Neuron (in vitro differentiated cells): ENCODE measurements around the gene TTI1.
"Not testable (repeated sequence)": the region's sequence is repeated elsewhere in the genome, so short reads cannot be mapped to it uniquely, and the experiment has no call there.

Experiments
- H2AFZ ChIP-seq: one replicate; pipeline ENCODE4 v1.6.1; 2013; ENCODE audit warnings: low read depth, mild to moderate bottlenecking, inconsistent platforms, low read length, moderate library complexity
- H3K27me3 ChIP-seq: one replicate; pipeline ENCODE4 v1.6.1; 2013; ENCODE audit warnings: low read length; ENCODE audit not compliant: insufficient read depth
- H3K36me3 ChIP-seq: one replicate; pipeline ENCODE4 v1.6.1; 2013; ENCODE audit warnings: low read length; ENCODE audit not compliant: insufficient read depth
- H3K4me1 ChIP-seq: one replicate; pipeline ENCODE4 v1.6.1; 2013; ENCODE audit warnings: low read length; ENCODE audit not compliant: insufficient read depth
- H3K4me3 ChIP-seq: 2 replicates; pipeline ENCODE4 v1.5.1; 2013; ENCODE audit warnings: mild to moderate bottlenecking, low read length, moderate library complexity
- H3K9me3 ChIP-seq: one replicate; pipeline ENCODE4 v1.6.1; 2013; ENCODE audit warnings: low read length

The TTI1 gene

DNA sequence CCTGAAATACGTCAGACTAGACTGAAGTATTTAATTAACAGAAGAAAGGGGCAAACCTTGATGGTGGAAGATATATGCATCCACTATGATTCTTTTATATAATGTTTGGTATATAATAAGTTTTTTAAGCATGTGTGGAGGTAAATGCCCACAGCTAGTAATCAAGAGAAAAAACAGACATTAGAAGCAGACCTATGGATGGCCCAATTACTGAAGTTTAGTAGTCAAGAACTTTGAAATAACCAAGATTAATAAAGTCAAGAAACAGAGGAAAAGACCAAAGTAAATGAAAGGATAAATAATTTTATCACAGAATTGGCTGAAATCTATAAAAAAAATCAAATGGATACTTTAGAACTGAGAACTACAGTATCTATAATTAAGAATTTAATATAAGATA, 15.3 kb downstream of the TTI1 start:
- H3K9me3 ChIP-seq: peaks cover 24% of the 10 kb centered on the region
- H2AFZ ChIP-seq: no peak overlapping the region
- peaks cover 4% of the 10 kb centered on the region for H3K4me1 ChIP-seq
- H3K36me3 ChIP-seq: peaks cover 51% of the 10 kb centered on the region
- no peak overlapping the region for H3K4me3 ChIP-seq
- no peaks in the 10 kb centered on the region for H3K27me3 ChIP-seq

DNA sequence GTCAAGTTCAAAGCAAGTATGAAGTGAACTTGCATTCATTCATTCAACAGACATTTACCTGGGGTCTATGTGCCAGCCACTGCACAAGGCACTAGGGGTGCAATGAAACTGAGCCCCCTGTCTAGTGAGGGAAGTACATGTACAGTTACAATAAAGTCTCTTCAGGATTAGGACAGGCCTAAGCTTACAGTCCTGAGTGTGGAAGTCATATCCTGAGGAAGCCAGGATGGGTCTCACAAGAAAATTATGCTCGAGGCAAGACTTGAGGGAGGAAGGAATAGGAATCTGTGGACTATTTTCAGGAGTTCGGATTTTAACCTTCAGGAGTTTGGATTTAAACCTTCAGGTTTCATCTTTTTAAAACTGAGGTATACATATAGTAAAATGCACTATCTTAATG, 19.4 kb downstream of the TTI1 start:
- no peaks in the 10 kb centered on the region for H3K4me1 ChIP-seq
- no peak overlapping the region for H2AFZ ChIP-seq
- H3K36me3 ChIP-seq: peaks cover 72% of the 10 kb centered on the region
- peaks cover 21% of the 10 kb centered on the region for H3K9me3 ChIP-seq
- H3K27me3 ChIP-seq: no peaks in the 10 kb centered on the region
- H3K4me3 ChIP-seq: no peak overlapping the region

DNA sequence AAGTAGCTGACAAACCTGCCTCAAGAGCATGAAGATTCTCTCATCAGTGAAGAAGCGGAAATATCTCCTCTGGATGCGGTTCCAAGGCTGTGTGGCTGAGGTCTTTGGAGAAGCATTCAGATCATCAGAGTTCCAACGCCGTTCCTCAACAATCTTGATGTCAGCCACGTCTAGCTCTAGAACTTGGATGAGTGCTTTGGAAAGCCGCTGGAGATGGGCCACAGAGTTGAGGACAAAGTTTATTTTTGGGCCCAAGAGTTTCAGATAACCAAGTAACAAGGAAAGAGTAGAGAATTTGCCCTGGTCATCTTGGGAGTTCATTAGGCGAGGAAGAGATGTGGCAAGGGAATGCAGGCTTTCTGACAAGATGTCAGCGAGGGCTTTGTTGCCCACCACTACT, 20.9 kb downstream of the TTI1 start:
- peaks cover 9% of the 10 kb centered on the region for H3K9me3 ChIP-seq
- no peak overlapping the region for H2AFZ ChIP-seq
- H3K36me3 ChIP-seq: peaks cover 59% of the 10 kb centered on the region
- no peaks in the 10 kb centered on the region for H3K27me3 ChIP-seq
- no peaks in the 10 kb centered on the region for H3K4me1 ChIP-seq
- no peak overlapping the region for H3K4me3 ChIP-seq

GRCh38 chr20:38011696-38012095, 21.6 kb downstream of the TTI1 start:
- Histone ChIP-seq H3K4me1 (no peaks in the 10 kb centered on the region), H2AFZ (no peak overlapping the region), H3K4me3 (no peak overlapping the region), H3K36me3 (peaks cover 57% of the 10 kb centered on the region), H3K27me3 (no peaks in the 10 kb centered on the region), H3K9me3 (peaks cover 3% of the 10 kb centered on the region)

DNA sequence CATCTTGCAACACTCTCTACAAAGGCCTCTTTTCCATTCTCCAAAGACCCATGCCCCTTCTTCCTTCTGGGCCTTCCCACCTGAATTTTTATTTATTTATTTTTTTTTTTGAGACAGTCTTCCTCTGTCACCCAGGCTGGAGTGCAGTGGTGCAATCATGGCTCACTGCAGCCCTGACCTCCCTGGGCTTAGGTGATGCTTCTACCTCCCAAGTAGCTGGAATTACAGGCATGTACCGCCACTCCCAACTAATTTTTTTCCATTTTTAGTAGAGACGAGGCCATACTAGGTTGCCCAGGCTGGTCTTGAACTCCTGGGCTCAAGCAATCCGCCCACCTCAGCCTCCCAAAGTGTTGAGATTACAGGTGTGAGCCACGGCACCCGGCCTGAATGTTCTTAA, 23.8 kb downstream of the TTI1 start:
- not testable (repeated sequence) for H3K4me1 ChIP-seq, H3K4me3 ChIP-seq, H3K9me3 ChIP-seq, H2AFZ ChIP-seq, H3K27me3 ChIP-seq
- H3K36me3 ChIP-seq: peaks cover 50% of the 10 kb centered on the region

- Histone ChIP-seq H3K36me3 (peaks cover 49% of the 10 kb centered on the region), H3K4me1 (no peaks in the 10 kb centered on the region), H3K27me3 (no peaks in the 10 kb centered on the region), H2AFZ (no peak overlapping the region), H3K9me3 (no peaks in the 10 kb centered on the region), H3K4me3 (no peak overlapping the region)
Observed at GRCh38 chr20:38008233-38008944, 24.9 kb downstream of the TTI1 start.

DNA sequence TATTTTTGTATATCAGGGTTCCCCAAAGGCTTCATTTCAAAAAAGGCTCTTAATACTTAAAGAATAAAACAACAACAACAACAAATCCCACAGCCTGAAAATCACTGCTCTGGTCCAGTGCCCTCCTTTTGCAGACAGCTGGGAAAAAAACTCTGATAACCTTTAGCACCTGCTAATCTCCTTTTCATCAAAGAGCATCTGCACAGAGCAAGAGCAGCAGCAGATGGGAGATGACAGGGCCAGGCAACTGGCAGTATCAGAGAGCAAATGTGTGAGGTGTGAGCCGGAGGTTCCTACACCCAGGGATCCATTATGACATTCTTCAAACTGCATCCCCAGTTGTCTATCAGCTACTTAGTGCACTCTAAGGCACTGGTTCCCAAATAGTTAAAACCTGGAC, 25.7 kb downstream of the TTI1 start:
- Histone ChIP-seq H3K4me1 (no peaks in the 10 kb centered on the region), H3K4me3 (no peak overlapping the region), H3K9me3 (no peaks in the 10 kb centered on the region), H3K27me3 (no peaks in the 10 kb centered on the region), H2AFZ (no peak overlapping the region), H3K36me3 (peaks cover 48% of the 10 kb centered on the region)

DNA sequence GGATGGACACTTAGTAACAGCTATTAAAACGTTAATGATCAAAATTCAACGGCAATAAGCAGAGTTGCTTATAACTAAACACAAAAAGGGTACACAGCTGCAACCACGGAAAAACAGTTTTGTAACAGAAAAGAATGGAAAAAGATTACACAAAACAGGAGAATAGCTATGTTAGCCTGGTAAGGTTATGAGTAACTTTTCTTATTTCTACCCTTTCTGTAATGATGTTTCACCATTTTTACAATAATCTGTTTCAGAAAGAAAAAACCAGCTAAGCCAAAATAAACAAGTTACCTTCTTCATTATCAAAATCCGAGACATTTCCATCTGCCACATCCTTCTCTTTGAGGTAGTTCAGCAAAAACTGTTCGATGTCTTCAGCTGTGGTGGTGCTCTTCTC, 27.4 kb downstream of the TTI1 start:
- H3K36me3 ChIP-seq: peaks cover 49% of the 10 kb centered on the region
- H2AFZ ChIP-seq: no peak overlapping the region
- no peaks in the 10 kb centered on the region for H3K27me3 ChIP-seq
- H3K4me1 ChIP-seq: no peaks in the 10 kb centered on the region
- no peaks in the 10 kb centered on the region for H3K9me3 ChIP-seq
- H3K4me3 ChIP-seq: no peak overlapping the region

- H3K4me1 ChIP-seq: peaks cover 8% of the 10 kb centered on the region
- no peaks in the 10 kb centered on the region for H3K27me3 ChIP-seq
- H3K4me3 ChIP-seq: no peak overlapping the region
- peaks cover 54% of the 10 kb centered on the region for H3K36me3 ChIP-seq
- H3K9me3 ChIP-seq: no peaks in the 10 kb centered on the region
- no peak overlapping the region for H2AFZ ChIP-seq
Observed at GRCh38 chr20:38004416-38004815, 28.8 kb downstream of the TTI1 start.

- peaks cover 73% of the 10 kb centered on the region for H3K36me3 ChIP-seq
- no peak overlapping the region for H3K4me3 ChIP-seq
- no peaks in the 10 kb centered on the region for H3K9me3 ChIP-seq
- H2AFZ ChIP-seq: no peak overlapping the region
- H3K27me3 ChIP-seq: no peaks in the 10 kb centered on the region
- peaks cover 8% of the 10 kb centered on the region for H3K4me1 ChIP-seq
Observed at GRCh38 chr20:38002422-38002821, 30.8 kb downstream of the TTI1 start.

- peaks cover 74% of the 10 kb centered on the region for H3K36me3 ChIP-seq
- no peaks in the 10 kb centered on the region for H3K9me3 ChIP-seq
Observed at GRCh38 chr20:38001981-38002380, 31.3 kb downstream of the TTI1 start.

GRCh38 chr20:38001173-38001875, 31.9 kb downstream of the TTI1 start:
- peaks cover 8% of the 10 kb centered on the region for H3K4me1 ChIP-seq
- peaks cover 75% of the 10 kb centered on the region for H3K36me3 ChIP-seq
- H3K4me3 ChIP-seq: no peak overlapping the region
- H3K27me3 ChIP-seq: no peaks in the 10 kb centered on the region
- H3K9me3 ChIP-seq: no peaks in the 10 kb centered on the region
- H2AFZ ChIP-seq: no peak overlapping the region

More at GRCh38 chr20:38001981-38002380, 31.3 kb downstream of the TTI1 start:
- H3K27me3 ChIP-seq: no peaks in the 10 kb centered on the region
- no peak overlapping the region for H2AFZ ChIP-seq
- peaks cover 8% of the 10 kb centered on the region for H3K4me1 ChIP-seq
- no peak overlapping the region for H3K4me3 ChIP-seq

DNA sequence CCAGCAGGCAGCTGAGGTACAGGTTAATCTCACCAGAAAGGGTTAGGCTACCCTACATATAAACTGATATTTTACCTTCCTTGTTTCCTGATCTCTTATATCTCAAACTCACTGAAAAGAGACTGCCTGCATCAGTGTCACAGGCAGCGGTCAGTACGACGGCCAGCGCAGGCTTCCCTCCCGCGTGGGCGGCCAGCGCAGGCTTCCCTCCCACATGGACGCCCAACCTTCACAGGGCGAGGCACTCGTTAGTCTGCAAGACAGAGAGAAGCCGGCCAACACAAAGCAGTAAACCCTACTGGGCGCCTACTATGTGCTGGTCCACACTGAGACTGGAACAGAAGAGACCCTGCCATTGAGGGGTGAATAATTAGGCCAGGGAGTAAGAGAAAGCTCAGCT, 33.0 kb downstream of the TTI1 start:
- peaks cover 80% of the 10 kb centered on the region for H3K36me3 ChIP-seq
- no peaks in the 10 kb centered on the region for H3K9me3 ChIP-seq
- no peak overlapping the region for H2AFZ ChIP-seq
- no peaks in the 10 kb centered on the region for H3K27me3 ChIP-seq
- H3K4me1 ChIP-seq: peaks cover 8% of the 10 kb centered on the region
- no peak overlapping the region for H3K4me3 ChIP-seq
